IPS-11a (cell line): ENCODE results near the gene PXT1.
"Not testable (repeated sequence)": the region's sequence is repeated elsewhere in the genome, so short reads cannot be mapped to it uniquely, and the experiment has no call there.

Experiments
- H3K4me3 ChIP-seq: one replicate; pipeline ENCODE4 v1.5.1; 2013; ENCODE audit warnings: low read depth, low read length, control low read depth

PXT1 gene

GRCh38 chr6:36444470-36444869, 1.8 kb upstream of the PXT1 start:
- H3K4me3 ChIP-seq, result no peak overlapping the region

GRCh38 chr6:36443471-36444428, 1.1 kb upstream of the PXT1 start:
- peak overlapping the region; percentile 81 for H3K4me3 ChIP-seq

- H3K4me3 ChIP-seq, result peak overlapping the region; percentile 81
Observed at GRCh38 chr6:36442103-36442670, 467 bp downstream of the PXT1 start.

- H3K4me3 ChIP-seq, result no peak overlapping the region
Observed at GRCh38 chr6:36441307-36441894, 1.3 kb downstream of the PXT1 start.

- H3K4me3 ChIP-seq, result no peak overlapping the region
Observed at GRCh38 chr6:36436466-36436865, 6.2 kb downstream of the PXT1 start.

GRCh38 chr6:36432151-36432671, 10.4 kb downstream of the PXT1 start:
- no peak overlapping the region for H3K4me3 ChIP-seq

- H3K4me3 ChIP-seq, result no peak overlapping the region
Observed at GRCh38 chr6:36431197-36431596, 11.5 kb downstream of the PXT1 start.

- no peak overlapping the region for H3K4me3 ChIP-seq
Observed at GRCh38 chr6:36430351-36430750, 12.3 kb downstream of the PXT1 start.

GRCh38 chr6:36428911-36429310, 13.7 kb downstream of the PXT1 start:
- no peak overlapping the region for H3K4me3 ChIP-seq

GRCh38 chr6:36426622-36427021, 16.0 kb downstream of the PXT1 start:
- no peak overlapping the region for H3K4me3 ChIP-seq

GRCh38 chr6:36423101-36423824, 19.4 kb downstream of the PXT1 start:
- peak overlapping the region; percentile 59 for H3K4me3 ChIP-seq

- no peak overlapping the region for H3K4me3 ChIP-seq
Observed at GRCh38 chr6:36422714-36423100, 19.9 kb downstream of the PXT1 start.

- H3K4me3 ChIP-seq, result no peak overlapping the region
Observed at GRCh38 chr6:36419310-36419709, 23.3 kb downstream of the PXT1 start.

GRCh38 chr6:36418558-36418957, 24.1 kb downstream of the PXT1 start:
- H3K4me3 ChIP-seq, result no peak overlapping the region

- no peak overlapping the region for H3K4me3 ChIP-seq
Observed at GRCh38 chr6:36414481-36414880, 28.2 kb downstream of the PXT1 start.

GRCh38 chr6:36413489-36414480, 28.9 kb downstream of the PXT1 start:
- no peak overlapping the region for H3K4me3 ChIP-seq

GRCh38 chr6:36409718-36410117, 32.9 kb downstream of the PXT1 start:
- H3K4me3 ChIP-seq, result not testable (repeated sequence)

GRCh38 chr6:36404164-36404563, 38.5 kb downstream of the PXT1 start:
- H3K4me3 ChIP-seq, result no peak overlapping the region

GRCh38 chr6:36402481-36402880, 40.2 kb downstream of the PXT1 start:
- H3K4me3 ChIP-seq, result no peak overlapping the region

- H3K4me3 ChIP-seq, result no peak overlapping the region
Observed at GRCh38 chr6:36399970-36400369, 42.7 kb downstream of the PXT1 start.
